Measurements from ENCODE around the gene DLX4. TPM values are rescaled to one million over a fixed set of nuclear protein-coding genes. Genes with fewer than 3 reads are reported as not detected.

Gene DLX4
- total RNA-seq, 1 donor from 2014 or later = not detected

- no peaks in the 10 kb centered on the region for H3K9me3 ChIP-seq
- no peak overlapping the region for H3K27ac ChIP-seq
- no peak for DNase-seq (ENCODE audit: low spot score in 2 of 2)
- peaks cover 9 to 18% of the 10 kb centered on the region in 2 donors for H3K4me1 ChIP-seq
- intact Hi-C loops (cut with DNase I) = no loop called here
- H3K36me3 ChIP-seq = no peaks in the 10 kb centered on the region
- H3K4me3 ChIP-seq = no peak overlapping the region
- peaks cover 24% of the 10 kb centered on the region for H3K27me3 ChIP-seq
- TF ChIP-seq CTCF (IDR thresholded peaks at IDR 0.05) = no peak
These were observed 6.2 kb upstream of the DLX4 start for GRCh38 chr17:49962599-49963308.

- peaks cover 9 to 19% of the 10 kb centered on the region in 2 donors for H3K4me1 ChIP-seq
- intact Hi-C loops (cut with DNase I) = no loop called here
- H3K9me3 ChIP-seq = no peaks in the 10 kb centered on the region
- peaks cover 24% of the 10 kb centered on the region for H3K27me3 ChIP-seq
- no peak for TF ChIP-seq CTCF (IDR thresholded peaks at IDR 0.05)
- DNase-seq (ENCODE audit: low spot score in 2 of 2) = no peak
- no peak overlapping the region for H3K4me3 ChIP-seq
- H3K36me3 ChIP-seq = no peaks in the 10 kb centered on the region
- H3K27ac ChIP-seq = no peak overlapping the region
These were observed 5.7 kb upstream of the DLX4 start for GRCh38 chr17:49963309-49963625.

GRCh38 chr17:49963626-49964302 is 5.2 kb upstream of the DLX4 start:
- peak overlapping the region; percentile 13 to 30 for H3K4me3 ChIP-seq
- intact Hi-C loops (cut with DNase I) = no loop called here
- TF ChIP-seq CTCF (IDR thresholded peaks at IDR 0.05) = no peak
- H3K9me3 ChIP-seq = no peaks in the 10 kb centered on the region
- peaks cover 25% of the 10 kb centered on the region for H3K27me3 ChIP-seq
- no peaks in the 10 kb centered on the region for H3K36me3 ChIP-seq
- H3K4me1 ChIP-seq = peaks cover 9 to 22% of the 10 kb centered on the region in 2 donors
- DNase-seq (ENCODE audit: low spot score in 2 of 2) = no peak
- no peak overlapping the region for H3K27ac ChIP-seq

- H3K27me3 ChIP-seq = peaks cover 31% of the 10 kb centered on the region
- TF ChIP-seq CTCF (IDR thresholded peaks at IDR 0.05) = no peak
These were observed 4.7 kb upstream of the DLX4 start for GRCh38 chr17:49964303-49964768.

GRCh38 chr17:49964769-49965523 is 4.0 kb upstream of the DLX4 start:
- Histone ChIP-seq H3K4me1 (peaks cover 9 to 31% of the 10 kb centered on the region in 2 donors), H3K4me3 (no peak overlapping the region), H3K27ac (no peak overlapping the region), H3K27me3 (peaks cover 33% of the 10 kb centered on the region), H3K36me3 (no peaks in the 10 kb centered on the region), H3K9me3 (no peaks in the 10 kb centered on the region)
- no peak for DNase-seq (ENCODE audit: low spot score in 2 of 2)
- TF ChIP-seq CTCF (IDR thresholded peaks at IDR 0.05) = no peak
- intact Hi-C loops (cut with DNase I) = no loop called here

More at GRCh38 chr17:49964303-49964768, 4.7 kb upstream of the DLX4 start:
- H3K9me3 ChIP-seq = no peaks in the 10 kb centered on the region
- intact Hi-C loops (cut with DNase I) = no loop called here
- H3K4me3 ChIP-seq = peak overlapping the region in 1 of 2 donors; percentile 30
- H3K4me1 ChIP-seq = peaks cover 9 to 27% of the 10 kb centered on the region in 2 donors
- H3K27ac ChIP-seq = no peak overlapping the region
- DNase-seq (ENCODE audit: low spot score in 2 of 2) = no peak
- H3K36me3 ChIP-seq = no peaks in the 10 kb centered on the region

Measured in ascending aorta (tissue), 2 donors.